Measurements from ENCODE around the gene GALM.
"Not testable (repeated sequence)": the region's sequence is repeated elsewhere in the genome, so short reads cannot be mapped to it uniquely, and the experiment has no call there.

GALM gene

DNA sequence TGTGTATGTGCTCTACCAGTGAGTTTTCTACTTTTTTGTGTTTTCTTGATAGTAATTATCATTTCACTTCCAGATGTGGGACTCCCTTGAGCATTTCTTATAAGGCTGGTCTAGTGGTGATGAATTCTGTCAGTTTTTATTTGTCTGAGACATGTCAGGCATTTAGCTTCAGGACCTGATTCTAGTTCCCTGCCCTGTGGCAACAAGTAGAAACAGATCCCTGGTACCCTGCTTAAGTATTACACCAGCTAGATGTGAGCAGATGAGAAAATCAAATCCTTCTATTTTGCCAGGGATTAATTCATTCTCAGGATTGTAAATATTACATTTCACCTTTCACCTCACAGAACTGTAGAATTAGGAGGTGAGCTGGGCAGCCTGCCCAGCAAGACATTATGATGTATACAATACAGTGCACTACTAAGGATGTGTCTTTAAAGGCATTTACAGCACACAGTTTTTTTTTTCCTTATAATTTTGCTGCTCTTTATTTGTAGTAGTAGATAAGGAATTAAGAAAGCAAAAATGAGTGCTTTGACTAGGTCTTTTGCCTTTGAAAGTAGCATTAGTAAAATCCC, 35.1 kb downstream of the GALM start:
- Histone ChIP-seq H3K9me3 (ENCODE audit: control extremely low read depth in 1 of 5, control insufficient read depth in 4 of 5, insufficient read depth in 2 of 5, low read depth in 1 of 5, low read length in 4 of 5) (no peaks in the 10 kb centered on the region), H3K27me3 (replicated peaks in 2 of 5; ENCODE audit: control insufficient read depth in 4 of 5, insufficient read depth in 5 of 5, low read length in 4 of 5) (no peaks in the 10 kb centered on the region), H3K27ac (ENCODE audit: insufficient read depth in 1 of 2, low read depth in 1 of 2, low read length in 2 of 2, poor library complexity in 1 of 2, severe bottlenecking in 2 of 2) (no peak overlapping the region), H3K4me1 (ENCODE audit: control extremely low read depth in 1 of 4, control insufficient read depth in 4 of 4, insufficient read depth in 4 of 4, low read length in 3 of 4) (no peaks in the 10 kb centered on the region), H3K36me3 (ENCODE audit: control insufficient read depth in 4 of 4, insufficient read depth in 4 of 4, low read length in 3 of 4) (no peaks in the 10 kb centered on the region), H3K4me3 (ENCODE audit: control insufficient read depth in 1 of 7, extremely low read depth in 1 of 7, insufficient read depth in 4 of 7, low read depth in 2 of 7, low read length in 6 of 7) (no peak overlapping the region)
- DNase-seq = no peak
- ChIA-PET POLR2A (no interaction called here), CTCF (no interaction called here)

DNA sequence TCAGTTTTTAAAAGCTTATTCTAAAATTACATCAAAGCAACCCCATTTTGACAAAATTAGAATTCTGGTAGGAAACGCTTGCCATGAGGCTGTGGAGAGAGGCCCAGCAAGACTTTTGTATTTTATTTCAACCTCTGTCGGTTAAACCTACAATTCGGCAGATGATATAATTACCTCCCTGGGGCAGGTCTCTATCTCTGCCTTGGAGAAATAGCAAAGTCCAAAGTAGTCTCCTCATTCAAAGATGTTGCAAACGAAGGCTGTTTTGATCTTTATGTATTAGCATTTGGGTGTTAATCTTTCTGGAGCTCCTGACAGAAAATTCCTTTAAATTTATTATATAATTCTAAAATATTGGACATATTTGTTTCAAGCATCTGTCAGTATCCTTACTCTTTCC, 35.6 kb downstream of the GALM start:
- DNase-seq = no peak
- ChIA-PET POLR2A (no interaction called here), CTCF (no interaction called here)
- Histone ChIP-seq H3K9me3 (ENCODE audit: control extremely low read depth in 1 of 5, control insufficient read depth in 4 of 5, insufficient read depth in 2 of 5, low read depth in 1 of 5, low read length in 4 of 5) (no peaks in the 10 kb centered on the region), H3K4me3 (ENCODE audit: control insufficient read depth in 1 of 7, extremely low read depth in 1 of 7, insufficient read depth in 4 of 7, low read depth in 2 of 7, low read length in 6 of 7) (no peak overlapping the region), H3K27me3 (replicated peaks in 2 of 5; ENCODE audit: control insufficient read depth in 4 of 5, insufficient read depth in 5 of 5, low read length in 4 of 5) (no peaks in the 10 kb centered on the region), H3K27ac (ENCODE audit: insufficient read depth in 1 of 2, low read depth in 1 of 2, low read length in 2 of 2, poor library complexity in 1 of 2, severe bottlenecking in 2 of 2) (no peak overlapping the region), H3K4me1 (ENCODE audit: control extremely low read depth in 1 of 4, control insufficient read depth in 4 of 4, insufficient read depth in 4 of 4, low read length in 3 of 4) (no peaks in the 10 kb centered on the region), H3K36me3 (ENCODE audit: control insufficient read depth in 4 of 4, insufficient read depth in 4 of 4, low read length in 3 of 4) (no peaks in the 10 kb centered on the region)
- 100% methylated on average over 2 of the region's 4 CpGs for WGBS (ENCODE audit: insufficient coverage)

DNA sequence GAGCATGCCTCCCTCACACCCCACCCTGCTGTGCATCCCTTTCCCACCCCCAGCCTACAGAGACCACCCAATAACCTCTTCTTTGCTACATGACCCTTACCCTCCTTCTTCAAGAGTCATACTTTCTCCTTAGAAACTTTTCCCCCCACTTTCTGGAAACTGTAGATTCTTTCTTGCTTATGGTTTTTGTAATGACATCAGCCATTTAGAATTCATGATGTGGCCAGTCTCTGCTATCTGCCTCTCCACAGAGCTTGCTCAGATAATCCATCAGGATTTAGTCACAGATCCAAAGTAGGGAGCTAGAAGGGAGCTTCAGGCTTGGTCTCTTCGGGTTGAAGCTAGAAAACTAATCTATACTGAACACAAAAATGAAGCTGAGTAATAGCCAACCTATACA, 36.5 kb downstream of the GALM start:
- DNase-seq = no peak
- ChIA-PET POLR2A (no interaction called here), CTCF (no interaction called here)
- Histone ChIP-seq H3K36me3 (ENCODE audit: control insufficient read depth in 4 of 4, insufficient read depth in 4 of 4, low read length in 3 of 4) (no peaks in the 10 kb centered on the region), H3K27ac (ENCODE audit: insufficient read depth in 1 of 2, low read depth in 1 of 2, low read length in 2 of 2, poor library complexity in 1 of 2, severe bottlenecking in 2 of 2) (no peak overlapping the region), H3K4me3 (ENCODE audit: control insufficient read depth in 1 of 7, extremely low read depth in 1 of 7, insufficient read depth in 4 of 7, low read depth in 2 of 7, low read length in 6 of 7) (no peak overlapping the region), H3K4me1 (ENCODE audit: control extremely low read depth in 1 of 4, control insufficient read depth in 4 of 4, insufficient read depth in 4 of 4, low read length in 3 of 4) (no peaks in the 10 kb centered on the region), H3K9me3 (ENCODE audit: control extremely low read depth in 1 of 5, control insufficient read depth in 4 of 5, insufficient read depth in 2 of 5, low read depth in 1 of 5, low read length in 4 of 5) (no peaks in the 10 kb centered on the region), H3K27me3 (replicated peaks in 2 of 5; ENCODE audit: control insufficient read depth in 4 of 5, insufficient read depth in 5 of 5, low read length in 4 of 5) (no peaks in the 10 kb centered on the region)
- no CpG with 5 or more reads among the region's 1 CpG for WGBS (ENCODE audit: insufficient coverage)

DNA sequence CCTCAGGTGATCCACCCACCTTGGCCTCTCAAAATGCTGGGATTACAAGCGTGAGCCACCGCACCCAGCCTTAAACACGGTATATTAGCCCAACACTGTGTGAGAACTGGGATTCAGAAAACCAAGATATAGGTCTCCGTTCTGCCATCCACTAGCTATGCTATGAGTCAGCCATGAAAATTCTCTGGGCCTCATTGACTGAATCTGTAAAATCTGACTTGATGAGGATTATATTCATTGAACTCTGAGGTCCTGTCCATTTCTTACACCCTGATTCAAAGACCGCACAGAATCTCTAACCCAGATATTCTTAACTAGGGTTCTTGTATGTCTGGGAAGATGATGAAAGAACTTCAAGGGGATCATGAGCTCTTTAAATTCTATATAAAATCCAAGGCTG, 37.4 kb downstream of the GALM start:
- H3K4me3 ChIP-seq (ENCODE audit: control insufficient read depth in 1 of 7, extremely low read depth in 1 of 7, insufficient read depth in 4 of 7, low read depth in 2 of 7, low read length in 6 of 7); H3K36me3 ChIP-seq (ENCODE audit: control insufficient read depth in 4 of 4, insufficient read depth in 4 of 4, low read length in 3 of 4); DNase-seq; H3K4me1 ChIP-seq (ENCODE audit: control extremely low read depth in 1 of 4, control insufficient read depth in 4 of 4, insufficient read depth in 4 of 4, low read length in 3 of 4); H3K27ac ChIP-seq (ENCODE audit: insufficient read depth in 1 of 2, low read depth in 1 of 2, low read length in 2 of 2, poor library complexity in 1 of 2, severe bottlenecking in 2 of 2); POLR2A ChIA-PET; H3K27me3 ChIP-seq (replicated peaks in 2 of 5; ENCODE audit: control insufficient read depth in 4 of 5, insufficient read depth in 5 of 5, low read length in 4 of 5); H3K9me3 ChIP-seq (ENCODE audit: control extremely low read depth in 1 of 5, control insufficient read depth in 4 of 5, insufficient read depth in 2 of 5, low read depth in 1 of 5, low read length in 4 of 5): not testable (repeated sequence)
- 100% methylated on average over 3 of the region's 5 CpGs for WGBS (ENCODE audit: insufficient coverage)
- CTCF ChIA-PET = interaction anchor here (1.3 to 1.4 kb wide), 2 partner anchors 11 to 19 kb away, joined by 3 to 4 read pairs; no protein-coding TSS in a partner anchor

DNA sequence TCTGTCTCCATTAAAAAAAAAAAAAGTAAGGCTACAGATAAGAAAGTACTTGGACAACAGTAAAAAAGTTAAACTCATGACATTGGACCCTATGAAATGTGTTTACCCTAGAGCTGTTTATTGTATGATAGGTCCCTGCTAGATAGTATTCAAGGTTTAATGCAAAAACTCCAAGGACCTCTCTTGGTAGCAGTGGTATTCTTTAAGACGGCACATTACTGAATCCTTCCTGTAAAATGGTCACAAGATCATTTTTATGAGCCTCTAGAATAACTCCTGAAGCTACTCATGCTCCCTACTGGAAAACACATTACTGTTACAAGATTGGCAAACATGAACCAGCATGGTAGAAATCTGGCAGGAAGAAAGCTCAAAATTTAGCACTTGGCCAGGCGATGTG, 38.8 kb downstream of the GALM start:
- Histone ChIP-seq H3K36me3 (ENCODE audit: control insufficient read depth in 4 of 4, insufficient read depth in 4 of 4, low read length in 3 of 4) (no peaks in the 10 kb centered on the region), H3K4me1 (ENCODE audit: control extremely low read depth in 1 of 4, control insufficient read depth in 4 of 4, insufficient read depth in 4 of 4, low read length in 3 of 4) (no peaks in the 10 kb centered on the region), H3K9me3 (ENCODE audit: control extremely low read depth in 1 of 5, control insufficient read depth in 4 of 5, insufficient read depth in 2 of 5, low read depth in 1 of 5, low read length in 4 of 5) (no peaks in the 10 kb centered on the region), H3K4me3 (ENCODE audit: control insufficient read depth in 1 of 7, extremely low read depth in 1 of 7, insufficient read depth in 4 of 7, low read depth in 2 of 7, low read length in 6 of 7) (no peak overlapping the region), H3K27me3 (replicated peaks in 2 of 5; ENCODE audit: control insufficient read depth in 4 of 5, insufficient read depth in 5 of 5, low read length in 4 of 5) (no peaks in the 10 kb centered on the region), H3K27ac (ENCODE audit: insufficient read depth in 1 of 2, low read depth in 1 of 2, low read length in 2 of 2, poor library complexity in 1 of 2, severe bottlenecking in 2 of 2) (no peak overlapping the region)
- DNase-seq = no peak
- ChIA-PET POLR2A (interaction anchor here (0.6 kb wide), 2 partner anchors 32 to 283 kb away, joined by 3 read pairs; no protein-coding TSS in a partner anchor), CTCF (interaction anchor here (0.6 to 1.8 kb wide), 3 partner anchors 11 to 99 kb away, joined by 3 to 4 read pairs (median 4); no protein-coding TSS in a partner anchor)
- WGBS (ENCODE audit: insufficient coverage) = 100% methylated on average over 2 of the region's 2 CpGs

DNA sequence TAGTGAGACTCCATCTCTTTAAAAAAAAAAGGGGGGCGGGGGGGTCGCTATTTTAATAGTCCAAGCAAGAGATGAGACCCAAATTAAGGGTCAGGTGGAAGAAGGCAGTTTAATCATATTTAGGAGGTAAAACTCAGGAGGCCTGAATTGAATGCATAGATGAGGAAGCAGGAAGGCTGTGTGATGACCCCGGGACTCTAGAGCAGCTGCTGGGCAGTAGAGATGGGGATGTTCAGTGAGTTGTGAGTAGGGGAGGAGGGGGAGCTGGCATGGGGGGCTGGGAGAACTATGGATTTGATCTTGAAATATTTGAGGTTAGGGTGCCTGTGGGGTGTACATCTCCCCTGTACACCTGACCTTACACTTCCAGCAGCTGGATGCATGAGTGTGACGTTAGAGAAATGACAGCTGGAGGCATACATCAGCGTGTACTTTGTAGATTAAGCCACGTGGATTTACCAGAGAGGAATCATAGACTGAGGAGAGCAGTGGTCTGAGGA, 41.0 kb downstream of the GALM start:
- POLR2A ChIA-PET = no interaction called here
- Histone ChIP-seq H3K27ac (ENCODE audit: insufficient read depth in 1 of 2, low read depth in 1 of 2, low read length in 2 of 2, poor library complexity in 1 of 2, severe bottlenecking in 2 of 2) (no peak overlapping the region), H3K27me3 (replicated peaks in 2 of 5; ENCODE audit: control insufficient read depth in 4 of 5, insufficient read depth in 5 of 5, low read length in 4 of 5) (no peaks in the 10 kb centered on the region), H3K4me1 (ENCODE audit: control extremely low read depth in 1 of 4, control insufficient read depth in 4 of 4, insufficient read depth in 4 of 4, low read length in 3 of 4) (no peaks in the 10 kb centered on the region), H3K36me3 (ENCODE audit: control insufficient read depth in 4 of 4, insufficient read depth in 4 of 4, low read length in 3 of 4) (no peaks in the 10 kb centered on the region), H3K4me3 (ENCODE audit: control insufficient read depth in 1 of 7, extremely low read depth in 1 of 7, insufficient read depth in 4 of 7, low read depth in 2 of 7, low read length in 6 of 7) (no peak overlapping the region), H3K9me3 (ENCODE audit: control extremely low read depth in 1 of 5, control insufficient read depth in 4 of 5, insufficient read depth in 2 of 5, low read depth in 1 of 5, low read length in 4 of 5) (no peaks in the 10 kb centered on the region)
- CTCF ChIA-PET = interaction anchor here (1.1 to 2.1 kb wide), 2 partner anchors 11 to 429 kb away, joined by 3 to 6 read pairs; no protein-coding TSS in a partner anchor
- DNase-seq = no peak
- 94% methylated on average over 5 of the region's 6 CpGs for WGBS (ENCODE audit: insufficient coverage)

DNA sequence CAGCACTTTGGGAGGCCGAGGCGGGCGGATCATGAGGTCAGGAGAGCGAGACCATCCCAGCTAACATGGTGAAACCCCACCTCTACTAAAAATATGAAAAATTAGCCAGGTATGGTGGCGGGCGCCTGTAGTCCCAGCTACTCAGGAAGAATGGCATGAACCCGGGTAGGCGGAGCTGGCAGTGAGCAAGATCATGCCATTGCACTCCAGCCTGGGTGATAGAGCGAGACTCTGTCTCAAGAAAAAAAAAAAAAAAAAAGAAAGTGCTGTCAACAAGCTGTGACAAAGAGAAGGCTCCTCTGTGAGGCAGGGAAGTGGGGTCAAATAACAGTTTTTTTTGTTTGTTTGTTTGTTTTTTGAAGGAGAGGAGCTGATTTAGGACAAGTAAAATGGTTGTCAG, 42.6 kb downstream of the GALM start:
- not testable (repeated sequence) for H3K36me3 ChIP-seq (ENCODE audit: control insufficient read depth in 4 of 4, insufficient read depth in 4 of 4, low read length in 3 of 4); H3K27me3 ChIP-seq (replicated peaks in 2 of 5; ENCODE audit: control insufficient read depth in 4 of 5, insufficient read depth in 5 of 5, low read length in 4 of 5); H3K4me1 ChIP-seq (ENCODE audit: control extremely low read depth in 1 of 4, control insufficient read depth in 4 of 4, insufficient read depth in 4 of 4, low read length in 3 of 4); H3K9me3 ChIP-seq (ENCODE audit: control extremely low read depth in 1 of 5, control insufficient read depth in 4 of 5, insufficient read depth in 2 of 5, low read depth in 1 of 5, low read length in 4 of 5); H3K4me3 ChIP-seq (ENCODE audit: control insufficient read depth in 1 of 7, extremely low read depth in 1 of 7, insufficient read depth in 4 of 7, low read depth in 2 of 7, low read length in 6 of 7); DNase-seq; H3K27ac ChIP-seq (ENCODE audit: insufficient read depth in 1 of 2, low read depth in 1 of 2, low read length in 2 of 2, poor library complexity in 1 of 2, severe bottlenecking in 2 of 2)
- POLR2A ChIA-PET = interaction anchor here (0.7 kb wide), 1 partner anchor 250 kb away, joined by 3 read pairs; no protein-coding TSS in a partner anchor
- CTCF ChIA-PET = interaction anchor here (2.1 kb wide), 1 partner anchor 10 kb away, joined by 6 read pairs; no protein-coding TSS in a partner anchor
- 100% methylated on average over 5 of the region's 9 CpGs for WGBS (ENCODE audit: insufficient coverage)

All from common myeloid progenitor, CD34-positive (primary cell).